AG09309 (cell line): ENCODE data around the gene ERC1.
A peak's percentile ranks its signal among the peaks of the same experiment; 100 is the strongest.

Experiments used
- DNase-seq: peaks from one replicate; pipeline ENCODE4 v3.0.0-alpha.2; 2010; ENCODE audit warnings: low read depth
- H3K4me3 ChIP-seq: 2 replicates; pipeline ENCODE4 v1.5.1; 2011; ENCODE audit warnings: mild to moderate bottlenecking, low read depth, low read length, moderate library complexity; ENCODE audit not compliant: control insufficient read depth
- TF ChIP-seq, protein P1 (sequence below): IDR thresholded peaks from 2 replicates; pipeline ENCODE4 v1.5.1; 2011; ENCODE audit warnings: mild to moderate bottlenecking, low read depth, low read length, inconsistent platforms; ENCODE audit not compliant: insufficient read depth, control insufficient read depth; ENCODE audit errors: missing control alignments

ERC1 gene

DNA sequence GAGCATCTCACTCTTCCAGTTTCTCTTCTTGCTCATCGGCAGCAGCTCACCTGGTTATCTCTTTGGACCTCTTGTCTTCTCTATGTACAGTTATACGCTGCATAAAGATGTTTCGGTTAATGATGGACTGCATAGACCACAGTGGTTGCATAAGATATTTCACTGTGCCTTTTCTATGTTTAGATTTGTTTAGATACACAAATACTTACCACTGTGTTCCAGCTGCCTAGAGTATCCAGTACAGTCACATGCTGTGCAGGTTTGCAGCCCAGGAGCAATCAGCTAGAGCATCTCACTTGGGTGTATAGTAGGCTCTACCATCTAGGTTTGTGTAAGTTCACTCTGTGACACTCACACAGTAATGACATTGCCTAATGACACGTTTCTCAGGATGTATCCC is 545.8 kb downstream of the ERC1 start:
- TF ChIP-seq, protein P1, sequence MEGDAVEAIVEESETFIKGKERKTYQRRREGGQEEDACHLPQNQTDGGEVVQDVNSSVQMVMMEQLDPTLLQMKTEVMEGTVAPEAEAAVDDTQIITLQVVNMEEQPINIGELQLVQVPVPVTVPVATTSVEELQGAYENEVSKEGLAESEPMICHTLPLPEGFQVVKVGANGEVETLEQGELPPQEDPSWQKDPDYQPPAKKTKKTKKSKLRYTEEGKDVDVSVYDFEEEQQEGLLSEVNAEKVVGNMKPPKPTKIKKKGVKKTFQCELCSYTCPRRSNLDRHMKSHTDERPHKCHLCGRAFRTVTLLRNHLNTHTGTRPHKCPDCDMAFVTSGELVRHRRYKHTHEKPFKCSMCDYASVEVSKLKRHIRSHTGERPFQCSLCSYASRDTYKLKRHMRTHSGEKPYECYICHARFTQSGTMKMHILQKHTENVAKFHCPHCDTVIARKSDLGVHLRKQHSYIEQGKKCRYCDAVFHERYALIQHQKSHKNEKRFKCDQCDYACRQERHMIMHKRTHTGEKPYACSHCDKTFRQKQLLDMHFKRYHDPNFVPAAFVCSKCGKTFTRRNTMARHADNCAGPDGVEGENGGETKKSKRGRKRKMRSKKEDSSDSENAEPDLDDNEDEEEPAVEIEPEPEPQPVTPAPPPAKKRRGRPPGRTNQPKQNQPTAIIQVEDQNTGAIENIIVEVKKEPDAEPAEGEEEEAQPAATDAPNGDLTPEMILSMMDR = no peak
- no peak overlapping the region for H3K4me3 ChIP-seq
- no peak for DNase-seq

DNA sequence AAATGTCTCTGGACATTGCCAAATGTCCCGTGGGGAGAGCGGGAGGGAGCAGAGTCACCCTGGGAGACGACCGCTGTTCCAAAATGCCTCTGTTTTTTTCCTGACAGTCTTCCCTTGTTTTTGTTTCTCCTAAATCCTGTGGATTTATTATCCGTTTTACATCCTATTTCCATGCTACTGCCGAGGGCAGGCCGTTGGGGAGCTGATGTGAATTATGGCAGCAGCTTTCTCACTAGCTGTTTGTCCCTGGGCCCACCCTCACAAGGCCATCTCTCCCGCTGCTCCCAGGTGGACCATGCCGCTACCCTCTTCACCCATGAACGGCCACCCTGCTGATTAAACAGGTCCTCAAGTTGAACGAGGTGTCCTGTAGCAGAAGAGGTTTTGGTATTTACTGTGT is 548.1 kb downstream of the ERC1 start:
- no peak for DNase-seq
- no peak overlapping the region for H3K4me3 ChIP-seq

DNA sequence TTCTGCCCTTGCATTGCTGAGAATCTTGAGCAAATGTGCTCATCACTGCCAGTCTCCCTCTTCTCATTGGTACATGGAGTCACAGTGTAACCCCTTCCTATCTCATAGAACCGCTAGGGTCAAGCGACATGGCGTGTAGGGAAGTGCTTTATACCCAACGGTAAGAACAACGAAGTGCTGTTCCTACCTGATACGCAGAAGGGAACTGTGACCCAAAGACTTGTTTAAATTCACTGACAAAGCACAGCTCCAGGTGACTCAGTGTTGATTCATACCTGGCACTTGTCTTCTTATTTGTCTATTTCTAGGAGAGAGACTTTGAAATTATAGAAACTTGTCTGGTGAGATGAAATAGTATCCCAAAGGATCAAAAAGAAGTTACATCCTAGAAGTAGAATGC is 549.7 kb downstream of the ERC1 start:
- no peak for DNase-seq
- no peak overlapping the region for H3K4me3 ChIP-seq
- TF ChIP-seq, protein P1 = no peak

More for the DNA sequence above, 548.1 kb downstream of the ERC1 start:
- TF ChIP-seq, protein P1 = no peak

DNA sequence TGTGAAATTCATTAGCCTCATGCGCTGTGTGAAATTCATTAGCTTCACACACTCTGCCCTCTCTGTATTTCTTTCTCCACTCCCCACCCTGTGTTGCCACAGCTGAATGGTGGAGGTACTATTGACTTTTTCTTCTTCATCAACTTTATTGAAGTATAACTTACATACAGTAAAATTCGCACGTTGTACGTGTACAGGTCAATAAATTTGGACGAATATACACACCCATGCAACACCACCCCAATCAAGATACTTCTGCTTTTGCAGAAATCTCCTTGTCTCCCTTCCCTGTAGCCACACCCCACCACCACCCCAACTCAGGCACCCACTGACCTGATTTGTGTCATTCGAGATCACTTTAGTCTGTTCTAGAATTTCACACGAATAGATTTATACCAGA is 551.6 kb downstream of the ERC1 start:
- no peak overlapping the region for H3K4me3 ChIP-seq
- TF ChIP-seq, protein P1 = no peak
- DNase-seq = no peak

DNA sequence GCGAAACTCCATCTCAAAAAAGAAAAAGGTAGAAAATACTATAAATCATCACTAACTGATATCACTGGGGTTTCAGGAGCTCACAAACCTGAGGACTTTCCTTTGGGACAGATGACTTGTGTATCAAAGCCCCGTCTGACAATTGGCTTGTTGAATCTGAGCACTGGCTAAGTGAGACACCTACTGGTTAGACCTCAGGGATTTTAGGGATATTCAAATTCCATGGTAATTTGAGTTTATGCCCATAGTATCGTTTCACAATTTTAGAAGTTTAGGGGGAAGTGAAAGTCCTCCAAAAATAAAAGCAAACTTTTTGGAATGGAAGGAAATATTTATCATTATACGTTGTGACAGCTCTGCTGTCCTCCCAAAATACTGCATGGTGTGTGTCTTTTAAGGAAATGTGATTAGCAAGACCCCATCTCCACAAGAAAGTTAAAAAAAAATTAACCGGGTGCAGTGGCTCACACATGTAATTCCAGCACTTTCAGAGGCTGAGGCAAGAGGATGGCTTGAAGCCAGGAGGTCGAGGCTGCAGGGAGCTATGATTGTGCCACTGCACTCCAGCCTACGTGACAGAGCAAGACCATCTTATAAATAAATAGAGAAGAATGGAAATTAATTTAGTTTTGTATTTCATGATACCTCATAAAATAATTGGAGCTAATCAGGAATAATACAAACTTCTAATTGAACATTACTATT is 554.1 kb downstream of the ERC1 start:
- TF ChIP-seq, protein P1 = peak; percentile 42
- no peak for DNase-seq
- H3K4me3 ChIP-seq = no peak overlapping the region
